HG02588 (cell line): ENCODE data around the gene SLC39A3.
"Not testable (repeated sequence)": the region's sequence is repeated elsewhere in the genome, so short reads cannot be mapped to it uniquely, and the experiment has no call there.

Experiments
- ATAC-seq: cut with Tn5 transposase; IDR thresholded peaks from one replicate; pipeline ENCODE4 v1.9.1; 2021; ENCODE audit warnings: mild to moderate bottlenecking, moderate library complexity; ENCODE audit not compliant: unreplicated experiment

The SLC39A3 gene

DNA sequence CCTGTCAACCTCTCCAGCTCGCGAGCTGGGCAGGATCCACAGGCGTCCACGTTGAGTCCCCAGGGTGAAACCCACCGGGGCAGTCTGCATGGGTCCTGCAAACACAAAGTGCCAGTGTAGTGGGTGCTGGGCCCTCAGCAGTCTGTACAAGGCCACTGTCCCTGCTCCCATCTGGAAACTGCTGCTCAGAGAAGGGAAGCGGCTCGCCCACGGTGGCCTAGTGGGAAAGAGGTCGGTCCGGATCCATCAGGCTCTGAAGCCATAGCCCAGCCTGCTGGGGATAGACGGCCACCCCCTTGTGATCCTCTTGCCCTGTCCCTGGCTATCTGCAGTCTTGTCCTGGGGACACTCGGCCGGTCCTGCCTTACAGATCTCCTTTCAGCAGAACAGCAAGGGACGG lies 16.1 kb downstream of the SLC39A3 start:
- ATAC-seq = no peak

DNA sequence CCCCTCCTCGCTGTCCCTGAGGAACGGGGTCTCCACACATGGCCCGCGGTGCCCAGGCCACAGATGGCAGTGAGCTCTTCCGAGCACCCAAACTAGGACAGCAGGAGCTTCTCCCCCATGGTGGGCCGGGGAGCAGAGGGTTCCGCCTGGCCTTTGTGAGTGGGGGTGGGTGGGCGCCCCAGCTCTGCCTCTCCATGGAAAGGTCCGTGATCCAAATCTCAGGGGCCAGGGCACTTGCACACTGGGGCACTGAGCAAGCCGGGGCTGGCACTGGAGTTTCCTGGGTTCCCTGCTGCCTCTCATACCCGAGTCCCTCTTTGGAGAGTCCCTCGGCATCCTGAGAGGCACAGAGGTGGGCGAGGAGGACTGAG lies 16.5 kb downstream of the SLC39A3 start:
- no peak for ATAC-seq

DNA sequence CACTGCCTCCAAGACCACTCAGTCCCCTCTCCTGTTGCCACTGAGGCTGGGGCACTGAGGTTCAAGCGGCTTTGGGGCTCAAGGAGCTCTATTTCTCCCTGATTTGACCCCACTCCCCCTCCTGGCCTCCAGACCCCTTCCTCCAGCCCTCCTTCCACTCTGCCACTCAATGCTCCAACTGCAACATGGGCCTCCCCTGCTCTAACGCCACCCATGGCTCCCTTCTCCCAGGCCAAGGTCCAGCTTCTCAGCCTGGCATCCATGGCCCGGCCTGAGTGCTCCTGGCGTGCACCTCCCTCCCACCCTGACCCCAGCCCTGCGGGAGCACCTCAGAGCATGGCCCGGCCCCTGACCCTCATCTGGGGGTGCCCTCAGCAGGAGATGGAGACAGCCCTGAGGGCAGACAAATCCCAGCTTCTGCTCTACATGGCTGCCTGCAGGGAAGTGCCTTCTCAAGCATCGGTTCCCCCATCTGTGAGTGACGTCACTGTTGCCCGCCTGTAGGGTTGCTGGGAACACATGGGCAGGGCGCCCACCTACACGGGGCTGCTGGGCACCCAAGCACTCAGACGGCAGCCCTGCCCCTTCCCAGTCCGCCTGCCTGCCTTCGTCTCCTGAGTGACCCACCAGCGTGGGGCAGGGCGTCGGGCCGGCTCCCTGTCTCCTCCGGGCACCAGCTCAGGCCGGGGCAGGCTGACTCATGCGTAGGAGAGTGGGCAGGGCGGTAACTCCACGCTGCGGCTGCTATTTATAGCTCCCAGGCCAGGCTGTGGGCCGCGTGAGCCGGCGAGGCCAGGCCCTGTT lies 17.1 kb downstream of the SLC39A3 start:
- ATAC-seq = no peak

DNA sequence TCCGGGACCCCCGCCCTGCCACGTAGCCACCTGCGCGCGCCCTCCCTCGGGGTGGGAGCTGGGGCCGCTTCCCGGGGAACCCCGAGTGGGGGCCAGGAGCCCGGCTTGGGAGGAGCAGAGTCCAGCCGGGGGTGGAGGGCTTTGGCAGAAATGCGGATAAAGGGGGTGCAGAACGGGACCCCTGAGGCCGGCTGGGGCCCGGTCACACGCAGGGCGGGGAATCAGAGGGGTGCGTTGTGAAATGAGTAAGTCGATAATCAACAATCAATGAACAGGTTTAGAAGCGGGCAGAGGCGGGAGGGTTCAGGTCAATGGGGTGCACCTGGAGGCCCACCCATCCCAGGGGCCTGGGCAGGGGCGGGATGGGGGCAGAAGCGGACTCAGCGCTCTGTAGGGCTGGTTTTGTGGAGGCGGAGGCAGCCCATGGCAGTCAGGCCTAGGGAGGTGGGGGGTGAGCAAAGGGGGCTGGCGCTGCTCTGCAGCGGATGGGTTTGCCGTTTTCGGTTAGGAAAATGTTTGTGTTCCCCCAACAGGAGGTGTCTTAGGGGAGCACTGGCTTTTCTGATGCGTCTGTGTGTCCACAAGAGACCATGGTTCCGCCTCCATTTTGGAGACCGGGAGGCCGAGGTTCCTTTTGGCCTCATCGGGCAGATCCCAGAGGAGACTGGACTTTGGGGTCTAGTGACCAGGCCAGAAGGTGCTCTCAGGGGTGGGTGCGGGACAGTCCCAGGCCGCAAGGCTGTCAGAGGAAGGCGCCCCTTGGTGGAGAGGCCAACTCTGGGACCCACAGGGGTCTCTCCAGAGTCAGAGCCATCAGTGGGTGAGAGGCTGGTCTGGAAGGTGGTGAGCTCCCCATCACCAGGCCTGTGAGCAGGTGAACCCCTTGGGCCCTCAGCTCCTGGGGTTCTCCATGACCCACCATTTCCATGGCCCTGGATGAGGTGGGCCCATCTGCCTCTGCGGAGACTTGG lies 18.0 kb downstream of the SLC39A3 start:
- no peak for ATAC-seq

DNA sequence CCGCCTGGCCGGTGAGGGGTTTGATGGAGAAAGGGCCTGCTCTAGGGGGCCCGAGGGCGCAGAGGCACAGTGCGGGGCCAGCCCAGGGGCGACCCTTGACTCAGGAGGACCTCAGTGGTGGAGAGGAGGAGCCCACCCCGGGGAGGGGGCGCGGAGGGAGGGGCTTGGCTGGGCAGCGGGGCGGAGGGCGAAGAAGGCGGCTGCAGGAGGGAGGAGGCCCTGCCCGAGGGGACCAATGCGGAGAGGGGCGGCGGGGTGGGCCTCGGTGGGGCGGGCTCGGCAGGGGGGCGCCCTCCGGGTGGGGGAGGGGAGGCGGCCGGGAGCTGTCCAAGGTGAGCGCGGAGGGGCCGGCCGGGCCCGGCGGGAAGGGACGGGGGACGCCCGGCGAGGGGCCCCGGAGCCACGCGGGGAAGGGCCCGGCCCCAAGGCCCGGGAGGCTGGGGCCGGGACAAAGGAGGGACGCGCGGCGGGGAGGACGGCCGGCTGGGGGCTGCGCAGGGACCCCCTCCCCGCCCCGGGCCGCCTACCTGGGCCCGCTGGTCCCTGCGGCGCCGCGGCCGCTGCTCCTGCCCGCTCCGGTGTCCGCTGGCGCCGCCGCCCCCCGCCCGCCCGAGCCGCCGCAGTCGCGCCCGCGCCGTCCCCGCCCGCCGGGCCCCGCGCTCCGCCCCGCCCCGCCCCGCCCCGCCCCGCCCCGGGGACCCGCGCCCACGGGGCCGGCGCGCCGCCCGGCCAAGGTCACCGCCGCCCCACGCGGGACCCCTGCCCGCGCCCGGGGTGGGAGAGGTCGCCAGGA lies 18.8 kb downstream of the SLC39A3 start, which contains the start of gene DIRAS1:
TSS of gene DIRAS1 (minus strand) at position 596 of the 793 bp plus-strand sequence. CDS start 3,566 bp downstream, outside the sequence.
- no peak for ATAC-seq

DNA sequence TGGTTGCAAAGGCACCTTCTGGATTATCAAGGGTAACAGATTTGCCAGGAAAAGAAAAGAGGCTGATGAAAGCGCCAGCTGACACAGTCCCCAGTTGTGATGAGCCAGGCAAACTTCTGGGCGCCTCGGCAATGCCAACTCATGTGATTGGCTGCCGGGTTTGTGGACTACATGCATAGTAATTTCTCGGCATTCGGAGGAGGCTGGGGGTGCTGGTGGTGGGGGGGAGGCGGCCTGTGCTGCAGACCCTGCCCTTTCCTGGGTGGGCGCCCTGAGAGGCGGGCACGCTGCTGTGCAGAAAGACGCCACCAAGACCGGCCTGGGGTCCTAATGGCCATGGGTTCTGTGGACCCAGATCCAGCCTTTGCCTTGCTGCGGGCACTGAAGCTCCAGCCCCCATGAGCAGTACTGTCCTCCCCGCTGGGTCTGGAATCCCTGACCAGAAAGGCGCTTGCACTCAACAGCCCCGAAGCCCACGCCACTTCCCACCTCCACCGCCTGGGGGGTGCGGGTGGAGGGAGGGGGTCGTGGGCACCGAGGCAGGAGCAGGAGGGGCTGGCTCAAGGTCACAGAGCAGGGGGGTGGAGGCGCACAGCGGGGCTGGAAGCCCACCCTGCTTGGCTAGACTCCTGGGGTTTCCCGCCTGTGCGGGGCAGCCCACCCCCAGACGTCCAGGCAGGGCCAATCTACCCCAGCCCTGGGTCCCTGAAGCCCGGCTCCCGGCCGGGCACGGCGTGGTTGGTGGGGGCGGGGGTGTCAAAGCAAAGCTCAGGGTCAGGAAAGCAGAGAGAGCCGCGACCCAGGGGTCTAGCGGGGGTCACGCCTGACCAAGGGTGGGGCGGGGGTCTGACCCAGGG lies 19.7 kb downstream of the SLC39A3 start:
- ATAC-seq = no peak

DNA sequence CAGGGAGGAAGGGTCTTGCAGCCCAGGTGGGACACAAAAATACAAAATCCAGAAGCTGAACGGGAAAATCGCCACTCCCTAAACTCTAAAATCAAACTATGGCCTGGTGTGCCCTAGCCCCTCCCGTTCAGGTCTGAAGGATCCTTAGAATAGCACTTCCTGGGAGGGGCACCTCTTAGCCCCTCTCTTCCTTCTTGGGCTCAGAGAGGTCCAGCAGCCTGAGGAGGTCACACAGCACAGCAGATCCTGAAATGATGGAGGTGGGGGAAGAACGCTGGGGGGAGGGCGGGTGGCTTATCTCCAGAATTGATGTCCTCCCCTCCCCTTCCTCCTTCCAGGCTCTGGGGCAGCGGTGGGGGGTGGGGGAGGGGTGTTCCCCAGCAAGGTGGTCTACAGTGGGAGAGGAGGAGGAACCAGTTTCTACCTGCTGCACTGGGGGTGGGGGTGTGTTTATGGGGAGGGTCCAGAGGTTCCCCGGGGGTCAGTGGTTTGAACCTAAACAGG lies 20.5 kb downstream of the SLC39A3 start:
- ATAC-seq = no peak

DNA sequence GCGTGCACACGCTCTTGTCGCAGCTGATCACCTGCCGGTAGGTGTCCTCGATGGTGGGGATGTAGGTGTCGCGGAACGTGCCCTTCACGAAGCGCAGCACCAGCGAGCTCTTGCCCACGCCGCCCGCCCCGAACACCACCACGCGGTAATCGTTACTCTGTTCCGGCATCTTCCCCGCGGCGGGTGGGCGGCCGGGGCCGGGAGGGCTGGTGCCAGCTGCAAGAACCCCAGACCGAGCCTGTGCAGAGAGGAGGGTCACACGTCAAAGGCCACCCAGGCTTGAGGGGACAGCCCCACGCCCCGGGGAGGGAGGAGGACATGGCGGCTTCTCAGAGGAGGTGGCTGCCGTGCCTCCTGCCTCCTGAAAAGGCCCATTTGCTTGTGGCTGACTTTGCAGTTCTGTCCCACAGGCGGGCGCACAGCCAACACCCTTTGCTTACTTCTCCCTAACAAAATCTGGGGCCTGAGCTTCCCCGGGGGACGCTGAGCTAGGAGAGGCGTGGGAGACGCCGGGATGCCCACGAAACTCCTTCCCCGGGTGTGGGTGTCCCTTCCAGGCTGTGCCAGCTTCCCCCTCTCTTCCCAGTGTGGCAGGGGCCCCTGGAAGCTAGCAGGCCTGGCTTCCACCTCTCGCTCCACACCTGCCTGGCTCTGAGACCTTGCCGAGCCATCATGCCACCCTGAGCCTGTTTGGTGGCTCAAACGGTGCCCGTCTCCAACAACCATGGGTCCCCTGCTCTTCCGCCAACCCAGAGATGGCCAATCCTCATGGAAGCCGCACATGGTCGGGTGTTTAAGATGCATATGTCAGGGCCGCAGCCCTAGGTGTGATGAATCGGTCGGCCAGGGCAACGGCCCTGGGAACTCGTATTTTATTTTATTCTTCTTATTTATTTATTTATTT lies 21.9 kb downstream of the SLC39A3 start:
- ATAC-seq = no peak

DNA sequence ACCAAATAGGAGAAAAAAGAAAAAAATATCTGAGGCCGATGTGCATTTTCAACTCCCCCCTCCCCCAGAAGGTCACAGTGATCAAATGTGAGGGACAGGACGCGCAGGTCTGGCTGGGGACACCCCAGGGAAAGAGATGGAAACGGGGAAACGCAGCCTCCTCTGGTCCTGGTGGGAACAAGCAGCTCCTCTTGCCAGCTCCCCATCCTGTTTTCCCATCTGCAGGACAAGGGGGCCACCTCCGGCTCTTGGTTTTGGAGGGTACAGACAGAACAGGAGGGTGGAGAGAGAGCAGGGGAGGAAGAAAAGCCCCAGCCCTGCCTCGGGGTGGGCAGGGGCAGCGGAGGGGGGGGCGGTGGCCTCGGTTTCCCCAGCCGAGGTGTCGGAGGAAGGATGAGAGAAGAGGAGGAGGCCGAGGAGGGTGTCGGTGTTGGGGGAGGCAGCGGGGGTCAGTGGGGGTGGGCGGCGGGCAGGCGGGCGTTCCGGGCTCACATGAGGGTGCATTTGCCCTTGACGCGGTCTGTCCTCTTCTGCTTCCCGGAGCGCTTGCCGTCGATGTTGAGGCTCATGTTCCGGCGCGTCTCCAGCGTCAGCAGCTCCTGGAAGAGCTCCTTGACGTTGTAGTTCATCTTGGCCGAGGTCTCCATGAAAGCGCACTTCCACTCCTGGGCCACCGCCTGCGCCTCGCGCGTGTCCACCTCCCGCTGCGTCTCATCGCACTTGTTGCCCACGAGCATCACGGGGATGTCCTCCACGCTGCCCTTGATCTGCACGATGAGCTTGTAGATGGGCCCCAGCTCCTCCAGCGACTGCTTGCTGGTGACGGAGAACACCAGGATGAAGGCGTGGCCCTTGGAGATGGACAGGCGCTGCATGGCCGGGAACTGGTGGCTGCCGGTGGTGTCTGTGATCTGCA lies 22.8 kb downstream of the SLC39A3 start:
- no peak for ATAC-seq

DNA sequence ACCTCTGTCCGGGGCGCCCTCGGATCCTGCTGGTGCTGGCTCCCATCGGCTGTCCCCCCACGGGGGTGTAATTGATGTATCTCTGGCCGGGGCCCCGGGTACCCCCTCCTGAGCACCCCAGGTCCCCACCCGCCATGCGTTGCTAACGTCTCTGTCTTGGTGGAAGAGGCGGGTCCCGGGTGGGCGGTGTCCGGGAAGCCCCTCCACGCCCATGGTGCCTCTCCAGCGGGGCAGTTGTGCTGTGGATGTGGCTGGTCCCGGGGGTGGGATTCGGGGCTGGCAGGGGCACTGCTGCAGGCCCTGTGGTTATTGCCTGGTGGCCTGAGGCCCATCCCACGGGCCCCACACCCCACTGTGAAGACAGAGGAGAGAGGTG lies 23.6 kb downstream of the SLC39A3 start:
- no peak for ATAC-seq

DNA sequence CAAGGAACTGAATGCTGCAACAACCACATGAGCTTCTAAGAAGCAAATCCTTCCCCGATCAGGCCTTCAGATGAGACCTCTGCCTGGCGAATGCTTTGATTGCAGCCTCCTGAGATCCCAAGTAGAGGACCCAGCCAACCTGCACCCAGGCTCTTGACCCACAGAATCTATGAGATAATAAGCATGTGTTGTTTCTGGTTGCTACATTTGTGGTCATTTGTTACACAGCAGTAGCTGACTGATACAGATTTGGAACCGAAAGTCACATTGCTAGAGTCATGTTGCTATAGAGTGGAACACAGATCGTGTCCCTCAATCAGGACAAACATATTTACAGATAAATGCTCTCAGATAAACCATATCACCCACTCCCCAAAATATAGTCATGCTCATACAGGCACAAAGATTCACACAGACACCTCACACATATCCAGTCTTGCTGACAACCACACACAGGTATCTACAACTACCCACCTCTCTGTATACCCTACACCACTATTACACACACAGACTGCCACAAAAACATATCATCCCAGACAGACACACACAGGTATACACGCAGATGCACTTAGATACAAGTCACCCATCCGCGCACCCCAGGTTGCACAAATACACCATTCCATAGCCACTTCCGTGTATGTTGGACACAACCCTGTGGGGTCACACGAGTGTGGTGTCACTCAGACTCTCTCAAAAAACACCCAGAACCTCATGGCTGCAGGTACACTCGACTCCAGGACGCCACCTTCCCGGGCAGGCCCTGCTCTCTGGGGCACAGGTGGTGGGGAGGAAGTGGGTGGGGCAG lies 24.1 kb downstream of the SLC39A3 start:
- no peak for ATAC-seq

DNA sequence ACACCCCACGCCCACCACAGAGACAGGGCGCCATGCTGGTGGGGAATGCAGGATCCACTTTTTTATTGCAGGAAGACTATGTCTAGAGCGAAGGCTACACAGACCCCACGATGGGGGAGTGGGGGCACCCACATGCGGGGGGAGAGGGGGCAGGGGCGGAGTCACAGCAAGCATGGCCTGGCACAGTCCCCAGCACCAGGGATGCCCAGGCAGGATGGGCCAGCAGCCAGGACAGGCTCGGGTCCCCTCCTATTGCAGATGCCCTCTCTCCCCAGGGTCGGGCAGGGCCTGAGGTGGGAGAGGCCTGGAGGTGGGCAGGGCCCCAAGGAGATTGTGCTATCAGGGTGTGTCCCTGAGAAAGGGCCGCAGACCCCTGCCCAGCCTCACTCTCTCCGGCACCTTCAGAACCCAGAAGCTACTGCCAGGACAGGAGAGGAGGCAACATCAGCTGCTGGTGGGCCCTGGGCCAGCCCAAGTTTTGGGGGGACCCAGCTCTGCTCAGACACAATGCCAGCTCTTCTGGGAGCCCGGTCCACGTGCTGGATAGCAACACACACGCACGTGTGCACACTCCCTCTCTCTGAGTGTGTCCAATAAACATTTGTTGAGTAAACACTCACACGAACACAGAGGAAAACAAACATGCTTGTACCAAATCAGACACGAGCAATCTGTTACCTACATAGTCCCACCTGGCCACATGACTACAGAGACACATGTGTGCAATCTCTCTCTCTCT lies 25.1 kb downstream of the SLC39A3 start:
- no peak for ATAC-seq

DNA sequence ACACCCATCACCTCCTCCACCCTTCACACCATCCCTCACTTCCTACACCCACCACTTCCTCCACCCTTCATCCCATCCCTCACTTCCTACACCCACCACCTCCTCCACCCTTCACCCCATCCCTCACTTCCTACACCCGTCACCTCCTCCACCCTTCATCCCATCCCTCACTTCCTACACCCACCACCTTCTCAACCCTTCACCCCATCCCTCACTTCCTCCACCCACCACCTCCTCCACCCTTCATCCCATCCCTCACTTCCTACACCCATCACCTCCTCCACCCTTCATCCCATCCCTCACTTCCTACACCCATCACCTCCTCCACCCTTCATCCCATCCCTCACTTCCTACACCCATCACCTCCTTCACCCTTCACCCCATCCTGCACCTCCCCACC lies 25.7 kb downstream of the SLC39A3 start:
- ATAC-seq = not testable (repeated sequence)

DNA sequence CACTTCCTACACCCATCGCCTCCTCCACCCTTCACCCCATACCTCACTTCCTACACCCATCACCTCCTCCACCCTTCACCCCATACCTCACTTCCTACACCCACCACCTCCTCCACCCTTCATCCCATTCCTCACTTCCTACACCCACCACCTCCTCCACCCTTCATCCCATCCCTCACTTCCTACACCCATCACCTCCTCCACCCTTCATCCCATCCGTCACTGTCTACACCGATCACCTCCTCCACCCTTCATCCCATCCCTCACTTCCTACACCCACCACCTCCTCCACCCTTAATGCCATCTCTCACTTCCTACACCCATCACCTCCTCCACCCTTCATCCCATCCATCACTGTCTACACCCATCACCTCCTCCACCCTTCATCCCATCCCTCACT lies 26.6 kb downstream of the SLC39A3 start:
- not testable (repeated sequence) for ATAC-seq

DNA sequence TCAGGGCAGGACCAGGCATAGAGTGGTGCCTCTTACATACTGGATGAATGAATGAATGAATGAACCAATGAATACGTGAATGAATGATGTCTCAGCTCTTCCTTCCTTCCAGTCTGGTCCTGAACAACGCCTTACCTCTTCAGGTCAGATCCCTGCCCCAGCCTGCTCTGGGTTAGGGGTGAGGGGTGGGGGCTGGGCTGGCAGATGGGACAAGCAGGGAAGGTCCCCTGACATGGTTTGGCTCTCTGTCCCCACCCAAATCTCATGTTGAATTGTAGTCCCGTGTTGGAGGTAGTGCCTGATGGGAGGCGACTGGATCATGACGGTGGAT lies 28.0 kb downstream of the SLC39A3 start:
- no peak for ATAC-seq

DNA sequence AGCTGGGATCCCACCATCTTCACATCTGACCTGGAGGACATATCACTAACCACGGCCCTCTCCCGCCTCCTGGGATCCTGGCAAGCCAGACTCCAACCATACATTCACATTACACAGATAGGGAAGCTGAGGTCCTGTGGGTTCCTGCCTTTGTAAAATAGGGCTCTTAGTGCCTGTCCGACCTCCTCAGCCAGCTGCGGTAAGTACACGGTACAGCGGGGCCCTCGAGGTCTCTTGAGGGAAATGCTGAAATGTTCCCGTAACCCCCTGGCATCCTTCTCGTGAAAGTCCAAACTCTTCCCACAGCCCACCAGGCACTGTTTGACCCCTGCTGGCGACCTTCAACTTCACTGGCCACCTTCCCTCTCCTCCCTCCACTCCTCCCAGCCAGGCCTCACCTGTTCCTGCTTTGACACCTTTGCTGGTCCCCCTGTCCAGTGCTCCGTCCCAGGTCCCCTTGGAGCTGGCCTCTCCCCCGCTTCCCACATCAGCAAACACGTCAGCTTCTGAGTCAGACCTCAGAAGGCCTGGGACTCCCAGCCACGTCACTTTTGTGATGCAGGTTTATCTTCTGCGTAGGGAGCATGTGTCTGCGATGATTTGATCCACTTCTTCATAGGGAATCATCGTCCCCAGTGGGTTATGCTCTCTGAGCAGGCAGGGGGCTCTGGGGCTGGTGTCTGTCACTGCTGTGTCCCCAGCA lies 28.5 kb downstream of the SLC39A3 start:
- ATAC-seq = no peak
